Measurements from ENCODE around the gene ARCN1.

Gene ARCN1

GRCh38 chr11:118643142-118643994 lies 71.2 kb downstream of the ARCN1 start:
- DNase-seq (ENCODE audit: extremely low spot score), result no peak
- POLR2A ChIA-PET, result interaction anchor here (1.0 to 1.2 kb wide), 2 partner anchors 8 to 21 kb away, joined by 3 to 4 read pairs; no protein-coding TSS in a partner anchor
- CTCF ChIA-PET, result no interaction called here
- TF ChIP-seq SUZ12 (IDR thresholded peaks at IDR 0.05) (no peak), FOXM1 (IDR thresholded peaks at IDR 0.05; ENCODE audit: borderline replicate concordance) (no peak), ARNT (IDR thresholded peaks at IDR 0.05) (no peak), FOXA1 (IDR thresholded peaks at IDR 0.05) (no peak), PKNOX1 (IDR thresholded peaks at IDR 0.05) (no peak), ELF4 (IDR thresholded peaks at IDR 0.05) (no peak), L3MBTL2 (conservative IDR thresholded peaks at IDR 0.05) (no peak), CTBP1 (IDR thresholded peaks at IDR 0.05; ENCODE audit: borderline replicate concordance) (no peak), ZNF384 (IDR thresholded peaks at IDR 0.05) (no peak), TARDBP (IDR thresholded peaks at IDR 0.05) (no peak), NFRKB (IDR thresholded peaks at IDR 0.05) (no peak)

DNA sequence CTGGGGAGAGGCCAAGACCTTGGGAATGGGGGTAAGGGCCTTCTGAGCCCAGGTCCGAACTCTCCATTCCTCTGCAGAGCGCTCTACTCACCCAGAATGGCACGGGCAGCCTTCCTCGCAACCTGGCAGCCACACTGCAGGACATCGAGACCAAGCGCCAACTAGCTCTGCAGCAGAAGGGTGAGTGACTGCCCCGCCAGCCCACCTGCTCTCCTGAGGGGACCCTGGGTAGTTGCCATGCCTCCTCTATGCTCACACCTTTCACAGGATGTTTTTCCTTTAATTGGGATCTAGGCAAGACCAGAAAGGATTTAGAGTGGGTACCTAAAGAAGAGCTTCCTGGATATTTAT lies 71.8 kb downstream of the ARCN1 start:
- DNase-seq (ENCODE audit: extremely low spot score), result no peak
- ChIA-PET CTCF (no interaction called here), POLR2A (no interaction called here)
- no peak for TF ChIP-seq HDGF (IDR thresholded peaks at IDR 0.05; ENCODE audit: borderline replicate concordance)
- TF ChIP-seq FOXK2 (IDR thresholded peaks at IDR 0.05), result no peak
- no peak for TF ChIP-seq CTBP1 (IDR thresholded peaks at IDR 0.05; ENCODE audit: borderline replicate concordance)
- TF ChIP-seq FOXA1 (IDR thresholded peaks at IDR 0.05), result no peak
- no peak for TF ChIP-seq BHLHE40 (IDR thresholded peaks at IDR 0.05; ENCODE audit: borderline replicate concordance)
- TF ChIP-seq SUZ12 (IDR thresholded peaks at IDR 0.05), result no peak
- TF ChIP-seq TARDBP (IDR thresholded peaks at IDR 0.05), result no peak
- no peak for TF ChIP-seq NFRKB (IDR thresholded peaks at IDR 0.05)
- no peak for TF ChIP-seq ZNF384 (IDR thresholded peaks at IDR 0.05)
- TF ChIP-seq FOXM1 (IDR thresholded peaks at IDR 0.05; ENCODE audit: borderline replicate concordance), result no peak
- TF ChIP-seq PKNOX1 (IDR thresholded peaks at IDR 0.05), result no peak
- no peak for TF ChIP-seq SP1 (IDR thresholded peaks at IDR 0.05)
- no peak for TF ChIP-seq ARNT (IDR thresholded peaks at IDR 0.05)
- TF ChIP-seq ELF4 (IDR thresholded peaks at IDR 0.05), result no peak
- TF ChIP-seq LEF1 (IDR thresholded peaks at IDR 0.05; ENCODE audit: borderline replicate concordance), result no peak
- no peak for TF ChIP-seq L3MBTL2 (conservative IDR thresholded peaks at IDR 0.05)

DNA sequence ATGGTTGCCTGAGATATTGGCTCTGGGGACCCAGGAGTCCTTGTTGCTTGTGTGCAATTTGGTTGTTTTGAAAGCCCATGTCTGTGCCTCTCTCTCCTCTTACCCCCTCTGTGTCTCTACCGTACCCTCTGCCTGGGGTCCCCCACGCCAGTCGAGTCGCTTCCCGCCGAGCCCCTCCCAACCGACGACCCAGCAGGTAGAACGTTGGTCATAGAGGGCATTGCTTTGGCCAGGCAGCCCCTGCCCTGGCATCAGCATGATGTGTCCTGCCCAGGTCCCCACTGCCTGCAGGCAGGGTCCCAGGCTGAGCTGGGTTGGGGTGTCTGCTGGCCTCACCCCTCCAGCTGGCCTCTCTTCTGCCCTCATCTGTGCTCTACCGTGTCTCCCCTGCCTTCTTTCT lies 72.3 kb downstream of the ARCN1 start:
- CTCF ChIA-PET, result no interaction called here
- DNase-seq (ENCODE audit: extremely low spot score), result no peak
- TF ChIP-seq ZNF384 (IDR thresholded peaks at IDR 0.05) (no peak), SP1 (IDR thresholded peaks at IDR 0.05) (no peak), SUZ12 (IDR thresholded peaks at IDR 0.05) (no peak), LEF1 (IDR thresholded peaks at IDR 0.05; ENCODE audit: borderline replicate concordance) (no peak), CTBP1 (IDR thresholded peaks at IDR 0.05; ENCODE audit: borderline replicate concordance) (no peak), ELF4 (IDR thresholded peaks at IDR 0.05) (no peak), L3MBTL2 (conservative IDR thresholded peaks at IDR 0.05) (no peak), HDGF (IDR thresholded peaks at IDR 0.05; ENCODE audit: borderline replicate concordance) (no peak), ARNT (IDR thresholded peaks at IDR 0.05) (no peak), FOXK2 (IDR thresholded peaks at IDR 0.05) (no peak), BHLHE40 (IDR thresholded peaks at IDR 0.05; ENCODE audit: borderline replicate concordance) (no peak), PKNOX1 (IDR thresholded peaks at IDR 0.05) (no peak), NFRKB (IDR thresholded peaks at IDR 0.05) (no peak), FOXM1 (IDR thresholded peaks at IDR 0.05; ENCODE audit: borderline replicate concordance) (no peak), TARDBP (IDR thresholded peaks at IDR 0.05) (no peak), FOXA1 (IDR thresholded peaks at IDR 0.05) (no peak)
- POLR2A ChIA-PET, result no interaction called here

GRCh38 chr11:118645066-118645715 lies 73.0 kb downstream of the ARCN1 start:
- ChIA-PET CTCF (no interaction called here), POLR2A (no interaction called here)
- DNase-seq (ENCODE audit: extremely low spot score), result no peak
- TF ChIP-seq ELF4 (IDR thresholded peaks at IDR 0.05), result no peak
- no peak for TF ChIP-seq TARDBP (IDR thresholded peaks at IDR 0.05)
- TF ChIP-seq PKNOX1 (IDR thresholded peaks at IDR 0.05), result no peak
- no peak for TF ChIP-seq NFRKB (IDR thresholded peaks at IDR 0.05)
- no peak for TF ChIP-seq FOXK2 (IDR thresholded peaks at IDR 0.05)
- TF ChIP-seq FOXM1 (IDR thresholded peaks at IDR 0.05; ENCODE audit: borderline replicate concordance), result no peak
- TF ChIP-seq SP1 (IDR thresholded peaks at IDR 0.05), result no peak
- no peak for TF ChIP-seq SUZ12 (IDR thresholded peaks at IDR 0.05)
- no peak for TF ChIP-seq HDGF (IDR thresholded peaks at IDR 0.05; ENCODE audit: borderline replicate concordance)
- no peak for TF ChIP-seq L3MBTL2 (conservative IDR thresholded peaks at IDR 0.05)
- no peak for TF ChIP-seq CTBP1 (IDR thresholded peaks at IDR 0.05; ENCODE audit: borderline replicate concordance)
- no peak for TF ChIP-seq BHLHE40 (IDR thresholded peaks at IDR 0.05; ENCODE audit: borderline replicate concordance)
- TF ChIP-seq LEF1 (IDR thresholded peaks at IDR 0.05; ENCODE audit: borderline replicate concordance), result no peak
- no peak for TF ChIP-seq ARNT (IDR thresholded peaks at IDR 0.05)
- no peak for TF ChIP-seq FOXA1 (IDR thresholded peaks at IDR 0.05)
- TF ChIP-seq ZNF384 (IDR thresholded peaks at IDR 0.05), result no peak

GRCh38 chr11:118646393-118646792 lies 74.2 kb downstream of the ARCN1 start:
- ChIA-PET POLR2A (no interaction called here), CTCF (no interaction called here)
- DNase-seq (ENCODE audit: extremely low spot score), result no peak
- TF ChIP-seq FOXK2 (IDR thresholded peaks at IDR 0.05) (no peak), PKNOX1 (IDR thresholded peaks at IDR 0.05) (no peak), FOXM1 (IDR thresholded peaks at IDR 0.05; ENCODE audit: borderline replicate concordance) (no peak), TARDBP (IDR thresholded peaks at IDR 0.05) (no peak), SUZ12 (IDR thresholded peaks at IDR 0.05) (no peak), FOXA1 (IDR thresholded peaks at IDR 0.05) (no peak), HDGF (IDR thresholded peaks at IDR 0.05; ENCODE audit: borderline replicate concordance) (no peak), ZNF384 (IDR thresholded peaks at IDR 0.05) (no peak), LEF1 (IDR thresholded peaks at IDR 0.05; ENCODE audit: borderline replicate concordance) (no peak), L3MBTL2 (conservative IDR thresholded peaks at IDR 0.05) (no peak), BHLHE40 (IDR thresholded peaks at IDR 0.05; ENCODE audit: borderline replicate concordance) (no peak), CTBP1 (IDR thresholded peaks at IDR 0.05; ENCODE audit: borderline replicate concordance) (no peak), SP1 (IDR thresholded peaks at IDR 0.05) (no peak), NFRKB (IDR thresholded peaks at IDR 0.05) (no peak), ELF4 (IDR thresholded peaks at IDR 0.05) (no peak), ARNT (IDR thresholded peaks at IDR 0.05) (no peak)
